ENCODE results near the gene NPHP3. TPM values are rescaled to one million over a fixed set of nuclear protein-coding genes. Genes with fewer than 3 reads are reported as not detected.

Gene NPHP3
- total RNA-seq, 2 experiments from 2014 or later = 25.5 to 27.4 TPM

GRCh38 chr3:132720228-132720627, 2.0 kb downstream of the NPHP3 start:
- CTCF ChIA-PET = no interaction called here
- Mint-ChIP-seq H3K27ac (peak overlapping the region; percentile 86), H3K4me3 (peak overlapping the region; percentile 96), H3K9me3 (no peaks in the 10 kb centered on the region), H3K36me3 (ENCODE audit: low read depth) (peaks cover 53% of the 10 kb centered on the region), H3K27me3 (no peaks in the 10 kb centered on the region), H3K4me1 (ENCODE audit: low read depth) (peaks cover 58% of the 10 kb centered on the region)
- H3K4me1 ChIP-seq (ENCODE audit: insufficient read depth, low read length) = peaks cover 25% of the 10 kb centered on the region
- H3K27me3 ChIP-seq (ENCODE audit: control insufficient read depth in 1 of 2, insufficient read depth in 2 of 2, low read length in 2 of 2) = no peaks in the 10 kb centered on the region
- no peak overlapping the region for H3K27ac ChIP-seq (ENCODE audit: low read depth in 1 of 2, low read length in 2 of 2)
- POLR2A ChIA-PET = interaction anchor here (1.2 kb wide), 1 partner anchor 10 kb away, joined by 3 read pairs; no protein-coding TSS in a partner anchor
- peaks cover 25% of the 10 kb centered on the region for H3K36me3 ChIP-seq (ENCODE audit: insufficient read depth, low read length)
- no peaks in the 10 kb centered on the region for H3K9me3 ChIP-seq (ENCODE audit: control insufficient read depth in 1 of 2, insufficient read depth in 1 of 2, low read length in 2 of 2)
- ATAC-seq (ENCODE audit: poor library complexity) (no peak), DNase-seq (no peak)
- intact Hi-C loops (cut with DNase I, micrococcal nuclease) = loop anchor here (1.0 to 10.0 kb wide), 9 partner anchors 772 to 1973 kb away; partner anchors contain the start of genes ANAPC13 (in 2 of the 2), CEP63 (in 2 of the 2), TOPBP1 (in 2 of the 2) and ATP2C1 (in 1 of the 2)
- no peak for TF ChIP-seq CTCF (IDR thresholded peaks at IDR 0.05)
- no peak overlapping the region for H3K4me3 ChIP-seq (ENCODE audit: low read length)

GRCh38 chr3:132716372-132716771, 5.8 kb downstream of the NPHP3 start:
- DNase-seq = no peak
- Histone ChIP-seq H3K27me3 (ENCODE audit: control insufficient read depth in 1 of 2, insufficient read depth in 2 of 2, low read length in 2 of 2) (no peaks in the 10 kb centered on the region), H3K27ac (ENCODE audit: low read depth in 1 of 2, low read length in 2 of 2) (no peak overlapping the region), H3K36me3 (ENCODE audit: insufficient read depth, low read length) (peaks cover 47% of the 10 kb centered on the region), H3K4me3 (ENCODE audit: low read length) (no peak overlapping the region), H3K4me1 (ENCODE audit: insufficient read depth, low read length) (peaks cover 15% of the 10 kb centered on the region), H3K9me3 (ENCODE audit: control insufficient read depth in 1 of 2, insufficient read depth in 1 of 2, low read length in 2 of 2) (no peaks in the 10 kb centered on the region)
- no peaks in the 10 kb centered on the region for H3K27me3 Mint-ChIP-seq
- H3K4me3 Mint-ChIP-seq = no peak overlapping the region
- no peak overlapping the region for H3K27ac Mint-ChIP-seq
- no peak for TF ChIP-seq CTCF (IDR thresholded peaks at IDR 0.05)
- CTCF ChIA-PET = interaction anchor here (1.1 kb wide), 1 partner anchor 10 kb away, joined by 4 read pairs; no protein-coding TSS in a partner anchor
- POLR2A ChIA-PET = interaction anchor here (0.8 kb wide), 1 partner anchor 857 kb away, joined by 3 read pairs; no protein-coding TSS in a partner anchor
- no peaks in the 10 kb centered on the region for H3K9me3 Mint-ChIP-seq
- H3K4me1 Mint-ChIP-seq (ENCODE audit: low read depth) = peaks cover 50% of the 10 kb centered on the region
- peaks cover 80% of the 10 kb centered on the region for H3K36me3 Mint-ChIP-seq (ENCODE audit: low read depth)
- no peak for ATAC-seq (ENCODE audit: poor library complexity)
- intact Hi-C loops (cut with DNase I, micrococcal nuclease) = loop anchor here in 1 of 2 experiments (5.0 kb wide), 1 partner anchor 54 kb away; the partner anchor contains the start of gene UBA5

- DNase-seq (no peak), ATAC-seq (ENCODE audit: poor library complexity) (no peak)
- Mint-ChIP-seq H3K27ac (no peak overlapping the region), H3K4me3 (no peak overlapping the region), H3K9me3 (no peaks in the 10 kb centered on the region), H3K4me1 (ENCODE audit: low read depth) (peaks cover 32% of the 10 kb centered on the region), H3K27me3 (no peaks in the 10 kb centered on the region), H3K36me3 (ENCODE audit: low read depth) (peaks cover 82% of the 10 kb centered on the region)
- no peak for TF ChIP-seq CTCF (IDR thresholded peaks at IDR 0.05)
- H3K36me3 ChIP-seq (ENCODE audit: insufficient read depth, low read length) = peaks cover 63% of the 10 kb centered on the region
- no peaks in the 10 kb centered on the region for H3K9me3 ChIP-seq (ENCODE audit: control insufficient read depth in 1 of 2, insufficient read depth in 1 of 2, low read length in 2 of 2)
- H3K4me3 ChIP-seq (ENCODE audit: low read length) = no peak overlapping the region
- CTCF ChIA-PET = interaction anchor here (1.4 kb wide), 1 partner anchor 9 kb away, joined by 4 read pairs; no protein-coding TSS in a partner anchor
- no peaks in the 10 kb centered on the region for H3K27me3 ChIP-seq (ENCODE audit: control insufficient read depth in 1 of 2, insufficient read depth in 2 of 2, low read length in 2 of 2)
- POLR2A ChIA-PET = interaction anchor here (1.6 kb wide), 1 partner anchor 859 kb away, joined by 4 read pairs; the partner anchor contains the start of gene CDV3
- intact Hi-C loops (cut with DNase I, micrococcal nuclease) = no loop called here
- no peak overlapping the region for H3K27ac ChIP-seq (ENCODE audit: low read depth in 1 of 2, low read length in 2 of 2)
- H3K4me1 ChIP-seq (ENCODE audit: insufficient read depth, low read length) = no peaks in the 10 kb centered on the region
Observed at GRCh38 chr3:132713977-132714727, 8.1 kb downstream of the NPHP3 start.
